H9 (cell line): ENCODE measurements around the gene VPS45. TPM values are rescaled to one million over a fixed set of nuclear protein-coding genes. Genes with fewer than 3 reads are reported as not detected.

Source experiments
- DNase-seq: peaks from one replicate; pipeline ENCODE4 v3.0.0-alpha.2; 2017
- H2AFZ ChIP-seq: one replicate; pipeline ENCODE4 v1.6.1; 2013; ENCODE audit warnings: mild to moderate bottlenecking, low read length, control low read depth, moderate library complexity
- H2AK5ac ChIP-seq: 2 replicates; pipeline ENCODE4 v1.6.1; 2013; ENCODE audit warnings: low read length, control low read depth, mixed read lengths; ENCODE audit not compliant: insufficient read length
- H2BK120ac ChIP-seq: one replicate; pipeline ENCODE4 v1.6.1; 2013; ENCODE audit warnings: low read depth, mild to moderate bottlenecking, low read length, control low read depth, inconsistent platforms; ENCODE audit not compliant: poor library complexity, severe bottlenecking
- H2BK12ac ChIP-seq: 2 replicates; pipeline ENCODE4 v1.6.1; 2013; ENCODE audit warnings: low read length, control low read depth, mixed read lengths, low read depth; ENCODE audit not compliant: insufficient read length
- H2BK15ac ChIP-seq: 2 replicates; pipeline ENCODE4 v1.6.1; 2013; ENCODE audit warnings: low read depth, low read length, control low read depth
- H2BK20ac ChIP-seq: one replicate; pipeline ENCODE4 v1.6.1; 2013; ENCODE audit warnings: low read depth, mild to moderate bottlenecking, low read length, control low read depth, inconsistent platforms; ENCODE audit not compliant: poor library complexity, severe bottlenecking
- H2BK5ac ChIP-seq: 2 replicates; pipeline ENCODE4 v1.6.1; 2013; ENCODE audit warnings: low read length, control low read depth, mixed read lengths; ENCODE audit not compliant: insufficient read length
- H3K14ac ChIP-seq: 2 replicates; pipeline ENCODE4 v1.6.1; 2013; ENCODE audit warnings: low read length, control low read depth; ENCODE audit not compliant: insufficient read depth
- H3K18ac ChIP-seq: 2 replicates; pipeline ENCODE4 v1.6.1; 2013; ENCODE audit warnings: low read depth, mild to moderate bottlenecking, mixed read lengths, low read length, control low read depth; ENCODE audit not compliant: insufficient read length
- H3K23ac ChIP-seq: 2 replicates; pipeline ENCODE4 v1.6.1; 2013; ENCODE audit warnings: low read length, control low read depth, mixed read lengths, low read depth; ENCODE audit not compliant: insufficient read length
- H3K23me2 ChIP-seq: 2 replicates; pipeline ENCODE4 v1.6.1; 2013; ENCODE audit warnings: low read depth, mild to moderate bottlenecking, mixed read lengths, low read length, control low read depth; ENCODE audit not compliant: insufficient read length, poor library complexity, severe bottlenecking
- H3K27ac ChIP-seq: 2 replicates; pipeline ENCODE4 v1.5.1; 2013; ENCODE audit warnings: low read length, control low read depth, mixed read lengths, low read depth; ENCODE audit not compliant: insufficient read length
- H3K27me3 ChIP-seq: 2 replicates; pipeline ENCODE4 v1.6.1; 2013; ENCODE audit warnings: low read length, control low read depth, inconsistent platforms; ENCODE audit not compliant: insufficient read depth
- H3K4ac ChIP-seq: 2 replicates; pipeline ENCODE4 v1.6.1; 2013; ENCODE audit warnings: low read depth, mild to moderate bottlenecking, control low read depth, inconsistent platforms, low read length, moderate library complexity
- H3K4me1 ChIP-seq: 2 replicates; pipeline ENCODE4 v1.6.1; 2013; ENCODE audit warnings: low read length, control low read depth, inconsistent platforms; ENCODE audit not compliant: insufficient read depth
- H3K4me2 ChIP-seq: 2 replicates; pipeline ENCODE4 v1.6.1; 2013; ENCODE audit warnings: low read length, control low read depth, mixed read lengths; ENCODE audit not compliant: insufficient read length, insufficient read depth
- H3K56ac ChIP-seq: 2 replicates; pipeline ENCODE4 v1.6.1; 2013; ENCODE audit warnings: low read depth, mild to moderate bottlenecking, mixed read lengths, low read length, control low read depth; ENCODE audit not compliant: insufficient read length
- H3K79me1 ChIP-seq: 2 replicates; pipeline ENCODE4 v1.6.1; 2013; ENCODE audit warnings: low read depth, mild to moderate bottlenecking, moderate library complexity, low read length, control low read depth, inconsistent platforms; ENCODE audit not compliant: insufficient read depth, poor library complexity, severe bottlenecking
- H3K79me2 ChIP-seq: 2 replicates; pipeline ENCODE4 v1.6.1; 2013; ENCODE audit warnings: low read length, control low read depth, inconsistent platforms; ENCODE audit not compliant: insufficient read depth
- H3K9ac ChIP-seq: 2 replicates; pipeline ENCODE4 v1.6.1; 2013; ENCODE audit warnings: low read length, control low read depth, mixed read lengths; ENCODE audit not compliant: insufficient read length; ENCODE audit errors: extremely low read depth
- H3K9me3 ChIP-seq: one replicate; pipeline ENCODE4 v1.6.1; 2013; ENCODE audit warnings: low read depth, low read length, inconsistent platforms; ENCODE audit not compliant: control insufficient read depth
- H3T11ph ChIP-seq: one replicate; pipeline ENCODE4 v1.6.1; 2013; ENCODE audit warnings: mild to moderate bottlenecking, low read length, control low read depth, inconsistent platforms
- H4K20me1 ChIP-seq: one replicate; pipeline ENCODE4 v1.6.1; 2013; ENCODE audit not compliant: control insufficient read depth, insufficient read length, insufficient read depth
- H4K5ac ChIP-seq: 2 replicates; pipeline ENCODE4 v1.6.1; 2013; ENCODE audit warnings: low read depth, mild to moderate bottlenecking, mixed read lengths, low read length, control low read depth; ENCODE audit not compliant: insufficient read length
- H4K8ac ChIP-seq: replicated peaks from 2 replicates; pipeline ENCODE4 v1.6.1; 2013; ENCODE audit warnings: low read length, control low read depth, mixed read lengths, low read depth; ENCODE audit not compliant: insufficient read length
- H4K91ac ChIP-seq: 2 replicates; pipeline ENCODE4 v1.6.1; 2013; ENCODE audit warnings: low read depth, mild to moderate bottlenecking, moderate library complexity, mixed read lengths, low read length, control low read depth; ENCODE audit not compliant: insufficient read length
- H3K27ac Mint-ChIP-seq, 3 experiments: 2 replicates in 2 of 3; 3 replicates in 1 of 3; pipeline ENCODE4 v1.8.0; 2020 to 2021; ENCODE audit warnings: mixed read lengths in 3 of 3, mild to moderate bottlenecking in 1 of 3, moderate library complexity in 1 of 3
- H3K27me3 Mint-ChIP-seq: 2 replicates; pipeline ENCODE4 v1.8.0; 2021; ENCODE audit warnings: low read depth, mild to moderate bottlenecking, moderate library complexity, mixed read lengths
- H3K36me3 Mint-ChIP-seq, 3 experiments: 2 replicates in 2 of 3; 3 replicates in 1 of 3; pipeline ENCODE4 v1.8.0; 2020 to 2021; ENCODE audit warnings: low read depth in 3 of 3, mixed read lengths in 3 of 3; ENCODE audit not compliant: insufficient read depth in 1 of 3
- H3K4me1 Mint-ChIP-seq, 2 experiments: 2 replicates each; pipeline ENCODE4 v1.8.0; 2020; ENCODE audit warnings: mixed read lengths in 2 of 2
- H3K4me3 Mint-ChIP-seq, 2 experiments: 2 replicates in 1 of 2; 3 replicates in 1 of 2; pipeline ENCODE4 v1.8.0; 2020 to 2021; ENCODE audit warnings: mild to moderate bottlenecking in 2 of 2, mixed read lengths in 2 of 2, moderate library complexity in 1 of 2
- H3K9me3 Mint-ChIP-seq, 2 experiments: 2 replicates in 1 of 2; 3 replicates in 1 of 2; pipeline ENCODE4 v1.8.0; 2020; ENCODE audit warnings: mild to moderate bottlenecking in 2 of 2, mixed read lengths in 2 of 2, moderate library complexity in 1 of 2
- WGBS: extraction: QIAGEN DNeasy Blood & Tissue Kit; methylation state at CpG from one replicate; pipeline ENCODE4 v1.1.7; 2013; ENCODE audit warnings: missing lambda C conversion rate, low lambda C conversion rate, mixed read lengths; ENCODE audit not compliant: insufficient read length; ENCODE audit errors: extremely low coverage; 5-methylcytosine and 5-hydroxymethylcytosine counted together
- total RNA-seq: library from RNA; stranded (reverse); gene quantifications from 2 replicates; pipeline ENCODE4 v1.2.1, GENCODE V29; 2021
- TF ChIP-seq, protein P1 (sequence below): fragments of 200-600 bp; sonication (generic); conservative IDR thresholded peaks from 3 replicates; pipeline ENCODE4 v1.8.0; 2021; ENCODE audit warnings: antibody characterized with exemption, mild to moderate bottlenecking

VPS45 gene
- total RNA-seq, 1 experiment from 2014 or later, result 31.8 TPM

DNA sequence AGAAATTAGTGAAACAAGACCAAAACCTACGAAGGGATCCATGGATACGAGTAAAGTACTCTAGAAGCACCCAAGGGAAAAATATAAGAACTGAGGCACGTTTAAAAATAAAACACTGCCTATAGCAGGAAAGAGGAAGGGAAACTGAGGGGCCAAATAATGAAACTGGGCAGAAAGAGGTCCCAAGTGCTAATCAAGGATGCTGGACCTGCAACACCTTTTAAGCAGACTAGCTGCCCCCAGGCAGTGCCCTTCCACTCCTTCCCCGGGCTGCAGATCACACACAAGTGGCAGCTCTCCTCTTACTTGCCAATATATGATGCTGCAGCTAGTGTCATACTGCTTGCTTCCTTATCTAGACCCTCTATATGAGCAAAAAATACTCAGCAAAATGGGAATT lies 49.4 kb upstream of the VPS45 start:
- Mint-ChIP-seq H3K27me3 (no peaks in the 10 kb centered on the region; the same call in none of the 2 replicates), H3K4me1 (peaks cover 14 to 17% of the 10 kb centered on the region in 2 experiments), H3K36me3 (no peaks in the 10 kb centered on the region), H3K4me3 (no peak overlapping the region), H3K9me3 (no peaks in the 10 kb centered on the region), H3K27ac (no peak overlapping the region)
- H3K14ac ChIP-seq, result no peak overlapping the region
- no peak overlapping the region for H3K27ac ChIP-seq
- no peak overlapping the region for H2BK5ac ChIP-seq
- H3K79me1 ChIP-seq, result no peaks in the 10 kb centered on the region
- H2BK12ac ChIP-seq, result no peak overlapping the region
- H3K9ac ChIP-seq, result no peak overlapping the region
- H3K4ac ChIP-seq, result no peak overlapping the region
- no peak overlapping the region for H3K4me2 ChIP-seq
- H2AFZ ChIP-seq, result no peak overlapping the region
- no peak overlapping the region for H2BK120ac ChIP-seq
- H3K23me2 ChIP-seq, result no peaks in the 10 kb centered on the region
- H4K5ac ChIP-seq, result no peak overlapping the region
- no peak overlapping the region for H4K8ac ChIP-seq
- H3K9me3 ChIP-seq, result no peaks in the 10 kb centered on the region
- H3T11ph ChIP-seq, result no peak overlapping the region
- H3K23ac ChIP-seq, result no peak overlapping the region
- no CpG with 5 or more reads among the region's 4 CpGs for WGBS
- H3K56ac ChIP-seq, result no peak overlapping the region
- no peak overlapping the region for H2BK20ac ChIP-seq
- DNase-seq, result no peak
- no peak overlapping the region for H3K18ac ChIP-seq
- H3K79me2 ChIP-seq, result no peaks in the 10 kb centered on the region
- H2AK5ac ChIP-seq, result no peak overlapping the region
- TF ChIP-seq, protein P1, sequence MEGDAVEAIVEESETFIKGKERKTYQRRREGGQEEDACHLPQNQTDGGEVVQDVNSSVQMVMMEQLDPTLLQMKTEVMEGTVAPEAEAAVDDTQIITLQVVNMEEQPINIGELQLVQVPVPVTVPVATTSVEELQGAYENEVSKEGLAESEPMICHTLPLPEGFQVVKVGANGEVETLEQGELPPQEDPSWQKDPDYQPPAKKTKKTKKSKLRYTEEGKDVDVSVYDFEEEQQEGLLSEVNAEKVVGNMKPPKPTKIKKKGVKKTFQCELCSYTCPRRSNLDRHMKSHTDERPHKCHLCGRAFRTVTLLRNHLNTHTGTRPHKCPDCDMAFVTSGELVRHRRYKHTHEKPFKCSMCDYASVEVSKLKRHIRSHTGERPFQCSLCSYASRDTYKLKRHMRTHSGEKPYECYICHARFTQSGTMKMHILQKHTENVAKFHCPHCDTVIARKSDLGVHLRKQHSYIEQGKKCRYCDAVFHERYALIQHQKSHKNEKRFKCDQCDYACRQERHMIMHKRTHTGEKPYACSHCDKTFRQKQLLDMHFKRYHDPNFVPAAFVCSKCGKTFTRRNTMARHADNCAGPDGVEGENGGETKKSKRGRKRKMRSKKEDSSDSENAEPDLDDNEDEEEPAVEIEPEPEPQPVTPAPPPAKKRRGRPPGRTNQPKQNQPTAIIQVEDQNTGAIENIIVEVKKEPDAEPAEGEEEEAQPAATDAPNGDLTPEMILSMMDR, result no peak
- H4K91ac ChIP-seq, result no peak overlapping the region
- no peaks in the 10 kb centered on the region for H3K27me3 ChIP-seq
- H2BK15ac ChIP-seq, result no peak overlapping the region
- no peaks in the 10 kb centered on the region for H4K20me1 ChIP-seq
- H3K4me1 ChIP-seq, result no peaks in the 10 kb centered on the region; the same call in 1 of the 2 replicates
